Stimulated activated CD4-positive, alpha-beta T cell treated with anti-CD3 and anti-CD28 coated beads, TNF-alpha, amount 100 ng/mL, for 1 hour (primary cell): Measurements from ENCODE around the gene MAPKAPK3.

ENCODE experiments used
- DNase-seq, 3 donors: peaks; one replicate each; pipeline ENCODE4 v3.0.0-alpha.2; 2020; ENCODE audit warnings: low read depth in 3 of 3, low spot score in 1 of 3

MAPKAPK3 gene

DNA sequence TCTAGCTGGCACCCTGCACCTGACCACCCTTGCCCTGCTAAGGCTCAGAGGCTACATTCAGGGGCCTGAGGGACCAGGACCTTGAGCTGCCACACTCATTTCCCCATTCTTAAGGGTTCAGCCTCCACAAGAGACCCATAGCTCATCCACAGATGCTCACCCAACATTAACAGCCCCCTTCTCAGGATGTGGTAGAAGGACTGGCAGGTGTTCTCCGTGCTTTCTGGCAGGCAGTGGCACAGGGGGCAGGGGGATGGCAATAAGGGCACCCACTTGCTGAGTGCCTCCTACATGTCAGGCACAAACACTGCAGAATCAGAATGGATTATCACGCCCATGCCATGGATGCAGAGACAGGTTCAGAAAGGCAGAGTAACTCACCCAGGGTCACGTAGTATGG is 9.4 kb downstream of the MAPKAPK3 start:
- DNase-seq, result no peak

DNA sequence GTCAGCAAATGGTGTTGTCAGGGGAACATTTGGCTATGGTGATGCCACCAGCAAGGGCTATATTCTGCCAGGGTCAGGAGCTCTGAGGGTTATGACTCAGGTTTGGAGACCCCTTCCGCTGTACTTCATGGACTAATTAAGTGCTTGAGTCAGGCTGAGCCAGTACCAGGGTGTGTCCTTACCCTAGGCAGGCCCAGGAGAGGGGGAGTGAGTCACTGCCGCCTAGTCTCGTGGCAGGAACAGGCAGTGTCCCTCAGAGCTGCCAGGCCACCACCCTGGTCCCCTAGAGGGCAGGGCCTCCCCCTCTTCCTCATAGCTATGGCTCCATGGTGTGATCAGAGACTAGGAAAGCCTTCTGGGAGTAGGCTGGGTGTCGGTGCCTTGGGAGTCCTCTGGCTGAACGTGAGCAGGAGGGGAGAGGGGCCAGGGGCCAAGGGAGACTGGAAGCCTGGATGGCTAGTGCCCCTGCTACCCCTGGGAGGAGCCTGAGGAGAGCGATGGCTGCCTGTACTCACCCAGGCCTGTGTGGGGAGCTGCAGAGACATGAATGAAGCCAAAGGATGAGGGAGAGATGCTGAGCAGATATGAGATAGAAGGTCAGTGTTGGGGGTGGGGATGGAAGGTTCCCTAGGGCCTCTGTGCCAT is 10.6 kb downstream of the MAPKAPK3 start:
- DNase-seq, result no peak

- DNase-seq, result no peak
Observed at GRCh38 chr3:50628601-50629000, 11.7 kb downstream of the MAPKAPK3 start.

DNA sequence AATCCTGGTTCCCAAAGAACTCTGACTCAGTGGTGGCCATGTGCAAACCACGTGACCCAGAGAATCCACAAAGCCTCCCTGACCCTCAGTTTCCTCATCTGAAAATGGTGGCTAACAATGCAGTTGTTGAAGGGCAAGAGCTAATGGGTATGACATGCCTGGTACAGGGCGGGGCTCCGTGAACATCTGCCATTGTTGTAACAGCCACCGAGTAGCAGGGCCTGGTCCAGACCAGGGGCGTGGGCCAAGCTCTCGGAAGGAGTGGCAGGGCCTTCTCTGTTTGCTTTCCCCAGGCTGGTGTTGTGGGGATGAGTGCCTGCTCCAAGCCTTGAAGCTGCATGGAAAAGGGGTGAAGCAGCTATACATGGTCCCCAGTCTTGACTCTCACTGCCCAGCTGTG is 13.4 kb downstream of the MAPKAPK3 start:
- no peak for DNase-seq

DNA sequence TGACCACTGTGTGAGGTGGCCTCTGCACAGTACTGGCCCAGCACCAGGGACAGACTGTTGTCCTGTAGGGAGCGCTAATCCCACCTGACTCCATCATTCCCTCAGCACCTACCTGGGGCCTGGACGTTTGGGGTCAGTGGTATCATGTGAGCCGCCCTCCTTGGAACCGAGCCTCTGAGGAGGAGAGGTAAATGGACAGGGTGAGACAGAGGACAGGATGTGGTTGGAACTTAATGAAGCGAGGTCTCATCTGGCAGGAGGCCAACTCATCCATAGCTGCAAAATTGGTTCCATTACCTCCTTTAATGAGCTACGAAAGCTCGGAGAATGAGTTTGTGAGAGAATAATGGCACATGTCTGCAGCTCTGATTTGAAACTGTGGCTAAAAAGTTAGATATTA is 13.9 kb downstream of the MAPKAPK3 start:
- DNase-seq, result no peak

GRCh38 chr3:50632450-50632849 is 15.5 kb downstream of the MAPKAPK3 start:
- no peak for DNase-seq

DNA sequence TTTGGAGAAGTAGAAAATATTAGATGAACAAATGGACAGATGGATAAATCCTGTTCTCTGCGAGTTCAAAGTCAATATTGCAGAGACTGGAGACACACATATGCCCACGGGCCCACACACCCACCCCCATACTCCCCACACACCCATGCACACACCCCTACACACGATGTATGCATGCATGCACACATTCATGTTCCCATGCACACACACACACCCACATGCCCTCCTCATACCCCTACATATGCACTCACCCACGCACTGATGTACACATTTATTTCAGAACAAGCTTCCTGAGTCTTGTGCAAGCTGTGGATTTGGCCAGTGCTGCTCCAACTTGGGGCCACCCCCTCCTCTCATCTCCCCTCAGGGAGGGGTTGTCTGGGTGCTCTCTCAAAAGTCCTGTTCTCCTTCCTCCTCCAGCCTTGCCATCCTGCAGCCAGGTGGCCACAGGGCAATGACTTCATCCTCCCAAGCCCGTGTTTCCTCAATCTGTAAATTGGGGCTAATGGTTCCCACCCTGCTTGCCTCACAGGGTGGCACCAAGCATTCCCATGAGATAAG is 16.4 kb downstream of the MAPKAPK3 start:
- DNase-seq, result no peak

DNA sequence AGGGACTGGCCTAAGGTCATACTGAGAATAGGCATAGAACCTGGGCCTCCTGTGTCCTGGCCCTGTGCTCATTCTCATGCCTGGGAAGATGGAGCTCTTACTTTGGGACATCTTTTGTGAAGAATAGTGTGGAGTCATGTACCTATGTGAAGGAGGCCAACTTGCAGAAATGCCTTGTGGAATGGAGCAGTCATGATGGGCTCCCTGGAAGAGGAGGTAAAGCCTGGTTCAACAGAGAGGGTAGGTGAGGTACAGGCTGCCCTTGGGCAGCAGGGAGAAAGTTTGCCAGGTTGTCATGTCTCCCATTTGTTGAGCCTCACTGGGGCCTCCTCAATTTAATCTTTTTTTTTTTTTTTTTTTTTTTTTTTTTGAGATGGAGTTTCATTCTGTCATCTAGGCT is 18.1 kb downstream of the MAPKAPK3 start:
- DNase-seq, result no peak

- DNase-seq, result no peak
Observed at GRCh38 chr3:50637011-50637410, 20.1 kb downstream of the MAPKAPK3 start.

GRCh38 chr3:50637945-50638344 is 21.0 kb downstream of the MAPKAPK3 start:
- DNase-seq, result no peak

DNA sequence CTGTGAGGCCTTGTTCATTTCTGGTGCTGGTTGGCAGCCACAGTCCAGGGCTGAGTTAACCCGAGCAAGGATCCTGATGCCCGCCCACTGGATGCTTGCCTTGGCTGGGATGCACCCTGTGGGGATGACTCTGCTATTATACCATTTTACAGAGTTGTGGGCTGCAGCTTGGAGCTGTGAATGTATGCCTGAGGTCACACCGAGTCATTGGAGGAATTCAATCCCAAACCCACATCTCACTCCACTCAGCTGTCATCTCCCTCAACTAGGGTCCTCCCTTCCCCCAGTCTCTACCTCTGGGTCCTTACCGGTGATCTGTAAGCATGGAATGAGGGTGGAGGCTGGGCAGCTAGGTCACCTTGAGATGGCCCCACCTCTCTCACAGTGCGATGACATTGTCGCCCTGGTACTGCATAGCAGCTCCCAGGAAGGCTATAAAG is 22.1 kb downstream of the MAPKAPK3 start:
- DNase-seq, result no peak

DNA sequence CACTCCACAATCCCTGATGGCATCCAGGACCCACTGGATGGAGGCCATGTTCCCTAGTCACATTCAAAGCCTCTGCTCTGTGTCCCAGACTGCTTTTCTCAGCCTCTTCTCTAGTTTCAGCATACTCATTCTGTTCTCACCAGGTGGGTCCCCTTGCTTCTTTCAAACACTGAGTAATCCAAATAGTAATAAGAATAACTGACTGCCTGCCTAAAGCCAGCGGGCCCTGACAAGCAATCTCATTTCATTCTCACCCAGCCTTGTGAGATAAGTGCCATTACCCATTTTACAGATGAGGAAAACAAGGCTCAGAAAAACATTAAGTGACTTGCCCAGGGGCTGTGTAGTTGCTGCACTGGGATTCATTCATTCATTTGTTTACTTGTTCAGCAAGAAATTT is 25.4 kb downstream of the MAPKAPK3 start:
- no peak for DNase-seq

GRCh38 chr3:50644561-50644960 is 27.6 kb downstream of the MAPKAPK3 start:
- DNase-seq, result no peak

- DNase-seq, result no peak
Observed at GRCh38 chr3:50645378-50645777, 28.4 kb downstream of the MAPKAPK3 start.

DNA sequence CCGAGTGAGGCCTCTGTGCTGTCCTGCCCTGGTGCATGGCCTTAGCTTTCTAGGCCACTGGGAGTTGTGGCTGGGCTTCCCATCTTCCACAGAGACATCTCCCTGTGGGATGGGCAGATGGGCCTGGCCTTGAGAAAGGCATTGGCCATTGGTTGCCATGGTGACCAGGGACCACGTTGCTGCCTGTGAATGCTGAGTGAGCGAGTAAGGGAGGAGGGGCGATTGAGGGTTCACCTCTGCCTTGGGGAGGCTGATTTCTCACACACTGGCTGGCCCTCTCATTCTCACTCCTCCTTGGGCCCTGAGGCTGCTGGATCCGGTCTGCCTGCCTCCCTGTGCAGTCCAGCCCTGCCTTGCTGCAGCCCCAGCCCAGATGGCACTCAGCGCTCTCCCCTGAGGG is 31.4 kb downstream of the MAPKAPK3 start:
- no peak for DNase-seq

- DNase-seq, result no peak
Observed at GRCh38 chr3:50648944-50649343, 32.0 kb downstream of the MAPKAPK3 start.

DNA sequence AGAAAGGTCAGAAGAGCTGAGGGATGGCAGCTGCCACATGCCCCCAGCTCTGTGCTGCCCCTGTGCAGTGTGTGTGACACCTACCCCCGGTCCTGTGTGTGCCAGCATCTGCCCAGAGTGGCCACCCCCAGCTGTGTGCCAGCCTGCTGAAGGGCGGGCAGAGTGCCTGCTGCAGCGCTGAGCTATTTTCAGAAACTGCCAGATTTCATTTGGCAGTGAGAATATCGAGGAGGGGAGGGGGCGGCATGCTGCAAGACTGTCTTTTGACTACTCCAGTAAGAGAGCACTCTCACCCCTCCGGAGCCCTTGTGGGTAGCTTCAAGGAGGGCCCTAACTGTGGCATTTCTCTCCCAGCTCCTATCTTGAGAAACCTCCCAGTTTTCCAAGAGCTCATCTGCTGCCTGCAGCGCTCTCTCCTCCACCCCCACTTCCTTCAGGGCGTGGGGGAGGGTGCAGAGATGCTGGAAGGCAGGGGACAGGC is 32.5 kb downstream of the MAPKAPK3 start:
- no peak for DNase-seq

GRCh38 chr3:50650018-50650417 is 33.1 kb downstream of the MAPKAPK3 start:
- DNase-seq, result no peak

- DNase-seq, result no peak
Observed at GRCh38 chr3:50651445-50651844, 34.5 kb downstream of the MAPKAPK3 start.

DNA sequence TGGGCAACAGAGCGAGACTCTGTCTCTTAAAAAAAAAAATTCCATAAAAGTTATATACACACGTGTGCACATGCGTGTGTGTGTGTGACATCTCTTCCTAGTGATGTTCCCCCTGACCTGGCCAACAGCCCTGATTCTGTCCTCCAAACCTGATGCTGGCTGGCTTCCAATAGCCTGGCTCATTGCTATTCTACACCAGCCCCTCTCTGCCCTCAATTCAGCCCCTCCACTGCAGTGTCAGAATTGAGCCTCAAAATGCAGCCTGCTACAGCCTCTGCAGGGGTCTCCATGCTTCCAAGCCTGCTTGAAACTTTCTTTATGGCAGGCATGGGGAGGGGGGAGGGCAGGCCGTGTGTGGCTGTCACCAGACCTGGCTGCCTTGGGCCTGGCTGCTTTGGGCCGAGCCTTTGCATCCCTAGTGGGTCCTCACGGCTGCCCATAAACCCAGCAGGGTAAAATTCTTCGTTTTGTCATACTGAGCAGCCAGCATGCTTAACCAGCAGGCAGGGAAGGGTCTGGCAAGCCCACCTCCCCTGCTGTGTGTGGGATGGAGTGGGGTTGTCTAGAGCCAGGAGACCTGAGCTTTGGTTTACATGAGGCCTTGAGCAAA is 35.1 kb downstream of the MAPKAPK3 start:
- no peak for DNase-seq

- DNase-seq, result peak in 2 of 3 donors; percentile 23 to 32
Observed at GRCh38 chr3:50652709-50653108, 35.8 kb downstream of the MAPKAPK3 start.

GRCh38 chr3:50653937-50654595 is 37.1 kb downstream of the MAPKAPK3 start:
- DNase-seq, result no peak
